Astrocyte of the spinal cord (primary cell): ENCODE data around the gene YWHAQ.
A peak's percentile ranks its signal among the peaks of the same experiment; 100 is the strongest.

ENCODE experiments used
- DNase-seq: peaks from one replicate; pipeline ENCODE4 v3.0.0; 2011; ENCODE audit warnings: low read depth, low spot score
- H3K4me3 ChIP-seq: 2 replicates; pipeline ENCODE4 v1.5.1; 2011; ENCODE audit warnings: low read depth, mild to moderate bottlenecking, low read length, moderate library complexity
- in situ Hi-C: cut with HindIII; loops from 2 replicates; pipeline ENCODE4 v1.10.0; 2017; ENCODE audit warnings: low sequenced_read_pairs
- TF ChIP-seq, protein P1 (sequence below): IDR thresholded peaks from 2 replicates; pipeline ENCODE4 v1.5.1; 2012; ENCODE audit warnings: low read depth, mild to moderate bottlenecking, low read length, inconsistent platforms

YWHAQ gene

GRCh38 chr2:9673914-9674481 lies 43.2 kb upstream of the YWHAQ start:
- no peak overlapping the region for H3K4me3 ChIP-seq
- TF ChIP-seq, protein P1, sequence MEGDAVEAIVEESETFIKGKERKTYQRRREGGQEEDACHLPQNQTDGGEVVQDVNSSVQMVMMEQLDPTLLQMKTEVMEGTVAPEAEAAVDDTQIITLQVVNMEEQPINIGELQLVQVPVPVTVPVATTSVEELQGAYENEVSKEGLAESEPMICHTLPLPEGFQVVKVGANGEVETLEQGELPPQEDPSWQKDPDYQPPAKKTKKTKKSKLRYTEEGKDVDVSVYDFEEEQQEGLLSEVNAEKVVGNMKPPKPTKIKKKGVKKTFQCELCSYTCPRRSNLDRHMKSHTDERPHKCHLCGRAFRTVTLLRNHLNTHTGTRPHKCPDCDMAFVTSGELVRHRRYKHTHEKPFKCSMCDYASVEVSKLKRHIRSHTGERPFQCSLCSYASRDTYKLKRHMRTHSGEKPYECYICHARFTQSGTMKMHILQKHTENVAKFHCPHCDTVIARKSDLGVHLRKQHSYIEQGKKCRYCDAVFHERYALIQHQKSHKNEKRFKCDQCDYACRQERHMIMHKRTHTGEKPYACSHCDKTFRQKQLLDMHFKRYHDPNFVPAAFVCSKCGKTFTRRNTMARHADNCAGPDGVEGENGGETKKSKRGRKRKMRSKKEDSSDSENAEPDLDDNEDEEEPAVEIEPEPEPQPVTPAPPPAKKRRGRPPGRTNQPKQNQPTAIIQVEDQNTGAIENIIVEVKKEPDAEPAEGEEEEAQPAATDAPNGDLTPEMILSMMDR, result no peak
- in situ Hi-C loops, result no loop called here

GRCh38 chr2:9668687-9669345 lies 38.0 kb upstream of the YWHAQ start:
- no peak overlapping the region for H3K4me3 ChIP-seq
- TF ChIP-seq, protein P1, result no peak
- peak; percentile 52 for DNase-seq
- in situ Hi-C loops, result no loop called here

More at GRCh38 chr2:9673914-9674481, 43.2 kb upstream of the YWHAQ start:
- DNase-seq, result no peak

DNA sequence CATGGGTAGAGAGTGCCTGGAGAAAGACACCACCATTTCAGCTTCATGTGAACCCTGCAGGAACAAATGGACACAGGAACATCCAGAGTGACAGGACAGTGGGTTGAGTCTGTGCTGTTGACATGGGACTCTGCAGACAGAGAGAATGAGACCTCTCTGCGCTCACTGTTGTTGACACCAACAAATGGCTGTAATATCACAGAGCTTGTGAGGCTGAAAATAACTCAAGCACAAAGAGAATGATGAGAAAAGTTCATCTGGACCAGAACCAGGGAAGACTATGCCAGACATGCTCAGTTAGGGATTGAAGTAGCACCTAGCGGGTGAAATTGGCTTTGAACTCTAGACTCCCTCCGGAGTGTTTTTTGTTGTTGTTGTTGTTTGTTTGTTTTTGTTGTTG lies 37.0 kb upstream of the YWHAQ start:
- no peak for DNase-seq
- TF ChIP-seq, protein P1, result no peak
- in situ Hi-C loops, result no loop called here
- H3K4me3 ChIP-seq, result no peak overlapping the region

GRCh38 chr2:9666306-9666705 lies 35.5 kb upstream of the YWHAQ start:
- no peak overlapping the region for H3K4me3 ChIP-seq
- TF ChIP-seq, protein P1, result no peak
- in situ Hi-C loops, result no loop called here
- DNase-seq, result no peak

- TF ChIP-seq, protein P1, result no peak
- no peak overlapping the region for H3K4me3 ChIP-seq
- DNase-seq, result peak; percentile 92
- in situ Hi-C loops, result no loop called here
These were observed 35.1 kb upstream of the YWHAQ start for GRCh38 chr2:9665898-9666297.

- in situ Hi-C loops, result loop anchor here (5.0 kb wide), 1 partner anchor 37 kb away; no protein-coding TSS in a partner anchor
- H3K4me3 ChIP-seq, result no peak overlapping the region
- TF ChIP-seq, protein P1, result no peak
- DNase-seq, result no peak
These were observed 33.6 kb upstream of the YWHAQ start for GRCh38 chr2:9664365-9664764.
